Fibroblast of lung (primary cell): ENCODE measurements around the gene UGT1A10.

Experiments
- CTCF ChIP-seq, 2 donors: IDR thresholded peaks in 1 of 2; conservative IDR thresholded peaks in 1 of 2; 1 replicate in 1 of 2; 2 replicates in 1 of 2; pipeline ENCODE4 v1.5.1; 2011 to 2012; ENCODE audit warnings: low read length in 2 of 2, control low read depth in 1 of 2, inconsistent platforms in 1 of 2, low read depth in 1 of 2, mild to moderate bottlenecking in 1 of 2
- EZH2 ChIP-seq: IDR thresholded peaks from 2 replicates; pipeline ENCODE4 v1.5.1; 2012; ENCODE audit warnings: low read length, control low read depth, mild to moderate bottlenecking; ENCODE audit errors: missing control alignments

- TF ChIP-seq CTCF (conservative IDR thresholded peaks at IDR 0.05 in 1 of 2, IDR thresholded peaks at IDR 0.05 in 1 of 2; ENCODE audit: low read depth in 1 of 2, low read length in 2 of 2) (no peak), EZH2 (no peak)
Measured at GRCh38 chr2:233807966-233808935, 172.0 kb downstream of the UGT1A10 start.
